Stomach (tissue), 4 donors: ENCODE results near the gene AMACR.

Experiments used
- CTCF ChIP-seq, 7 experiments: fragments of 450-650 bp in 4 of 7; fragments of 200-600 bp in 3 of 7; sonication (generic) in 3 of 7; IDR thresholded peaks; one replicate each; pipeline ENCODE4 v1.5.1; 2016 to 2019; ENCODE audit warnings: antibody characterized with exemption in 7 of 7, control low read depth in 2 of 7, mild to moderate bottlenecking in 1 of 7
- EP300 ChIP-seq: sonication (generic); formaldehyde crosslinking; IDR thresholded peaks from one replicate; pipeline ENCODE4 v1.6.1; 2017; ENCODE audit warnings: antibody characterized with exemption
- POLR2A ChIP-seq, 4 donors: fragments of 450-650 bp; IDR thresholded peaks; one replicate each; pipeline ENCODE4 v1.6.1; 2016; ENCODE audit warnings: antibody characterized with exemption in 4 of 4, control low read depth in 2 of 4, mild to moderate bottlenecking in 1 of 4, moderate library complexity in 1 of 4
- POLR2AphosphoS5 ChIP-seq, 3 donors: sonication (generic); formaldehyde crosslinking; IDR thresholded peaks; one replicate each; pipeline ENCODE4 v1.6.1; 2016; ENCODE audit warnings: antibody characterized with exemption in 3 of 3

DNA sequence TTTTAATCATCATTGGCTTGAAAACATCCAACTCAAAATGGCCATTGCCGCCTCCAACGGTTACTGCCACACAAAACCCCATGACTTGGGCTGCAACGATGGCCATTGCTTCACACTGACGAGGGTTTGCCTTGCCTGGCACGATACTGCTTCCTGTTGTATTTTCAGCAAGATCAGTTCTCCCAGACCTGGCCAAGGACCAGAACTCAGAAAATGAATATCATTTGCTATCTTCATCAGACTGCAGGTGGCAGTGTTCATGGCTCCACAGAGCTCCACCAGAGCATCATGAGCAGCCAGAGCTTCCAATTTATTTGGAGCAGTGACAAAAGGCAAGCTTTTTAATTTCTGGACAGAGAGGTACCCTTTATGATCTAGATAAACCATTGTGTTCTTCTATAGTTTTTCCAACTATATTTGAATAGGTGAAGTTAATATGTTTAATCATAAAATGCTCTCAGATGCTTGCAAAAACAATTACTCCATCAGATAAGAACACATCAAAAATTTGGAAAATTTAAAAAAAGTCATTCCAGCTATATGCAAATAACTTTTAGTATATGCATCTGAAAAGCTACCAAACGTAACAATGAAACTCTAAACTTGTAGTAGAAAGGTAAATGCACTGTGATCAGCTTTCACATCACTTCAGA is 10.4 kb downstream of the AMACR start:
- TF ChIP-seq EP300 = no peak
- peak in 5 of 7 experiments; percentile 38 to 66 (median 52) for TF ChIP-seq CTCF (IDR thresholded peaks at IDR 0.05)
- no peak for TF ChIP-seq POLR2A (IDR thresholded peaks at IDR 0.05)
- TF ChIP-seq POLR2AphosphoS5 (IDR thresholded peaks at IDR 0.05) = peak in 2 of 3 donors; percentile 57 to 58
